HG03571 (cell line): ENCODE measurements around the gene MACO1.
"Not testable (repeated sequence)": the region's sequence is repeated elsewhere in the genome, so short reads cannot be mapped to it uniquely, and the experiment has no call there.

ENCODE experiments used
- ATAC-seq: cut with Tn5 transposase; IDR thresholded peaks from one replicate; pipeline ENCODE4 v1.9.1; 2021; ENCODE audit not compliant: unreplicated experiment

Gene MACO1

GRCh38 chr1:25458541-25459298 is 28.0 kb downstream of the MACO1 start:
- ATAC-seq = no peak

DNA sequence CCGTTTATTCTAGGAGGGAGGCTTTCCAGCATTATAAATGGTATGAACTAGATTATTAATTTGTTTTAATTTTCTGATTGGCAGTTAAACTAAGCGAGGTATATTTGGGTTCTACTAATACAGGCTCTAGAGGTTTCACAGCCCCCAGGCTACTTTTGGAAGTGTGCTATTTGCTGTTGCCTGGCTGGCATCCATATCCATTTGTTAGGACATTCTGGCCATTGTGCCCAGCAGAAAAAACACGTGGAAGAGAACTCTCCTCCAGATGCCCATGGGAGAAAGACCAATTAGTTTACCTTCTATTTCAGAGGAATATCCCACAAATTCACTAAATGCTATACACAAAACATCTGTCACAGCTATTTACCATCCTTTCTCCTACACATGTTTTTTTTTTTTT is 29.3 kb downstream of the MACO1 start:
- ATAC-seq = no peak

GRCh38 chr1:25460816-25461215 is 30.1 kb downstream of the MACO1 start:
- ATAC-seq = not testable (repeated sequence)

GRCh38 chr1:25461849-25462248 is 31.2 kb downstream of the MACO1 start:
- ATAC-seq = no peak

DNA sequence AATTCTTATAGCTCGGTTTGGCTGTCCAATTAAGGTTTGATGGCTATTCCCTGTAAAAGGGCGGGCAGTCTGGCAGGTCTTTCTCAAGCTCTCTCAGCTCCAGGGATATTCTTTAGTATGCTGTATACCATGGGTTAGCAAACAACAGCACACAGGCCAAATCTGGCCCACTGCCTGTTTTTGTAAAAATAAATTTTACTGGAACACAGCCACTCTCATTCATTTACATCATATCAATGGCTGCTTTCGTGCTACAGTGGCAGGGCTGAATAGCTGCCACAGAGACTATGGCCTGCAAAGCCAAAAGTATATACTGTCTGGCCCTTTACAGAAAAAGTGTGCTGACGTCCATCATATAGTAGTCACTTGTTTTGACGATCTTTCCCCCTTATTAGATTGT is 32.0 kb downstream of the MACO1 start:
- ATAC-seq = no peak

- ATAC-seq = no peak
Observed at GRCh38 chr1:25467193-25467592, 36.5 kb downstream of the MACO1 start.

- no peak for ATAC-seq
Observed at GRCh38 chr1:25467616-25468015, 36.9 kb downstream of the MACO1 start.

DNA sequence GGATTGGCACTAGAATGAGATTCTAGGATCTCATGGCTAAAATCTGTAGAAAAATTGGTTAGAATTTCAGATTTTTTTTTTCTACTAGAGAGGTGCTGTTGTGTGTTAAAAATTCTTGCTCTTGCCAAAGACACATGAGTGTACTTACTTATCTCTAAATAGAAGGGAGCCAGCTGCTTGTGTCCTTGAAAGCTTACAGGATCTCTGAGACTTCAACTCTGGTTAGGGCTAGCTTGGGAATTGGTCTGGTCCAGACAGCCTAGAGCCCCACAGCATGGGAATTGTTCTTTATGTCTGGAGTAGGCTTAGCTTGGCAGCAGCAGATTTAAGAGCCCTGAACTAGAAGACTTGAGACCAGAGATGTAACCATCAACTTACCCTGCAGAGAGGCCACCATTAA is 37.3 kb downstream of the MACO1 start:
- ATAC-seq = no peak

DNA sequence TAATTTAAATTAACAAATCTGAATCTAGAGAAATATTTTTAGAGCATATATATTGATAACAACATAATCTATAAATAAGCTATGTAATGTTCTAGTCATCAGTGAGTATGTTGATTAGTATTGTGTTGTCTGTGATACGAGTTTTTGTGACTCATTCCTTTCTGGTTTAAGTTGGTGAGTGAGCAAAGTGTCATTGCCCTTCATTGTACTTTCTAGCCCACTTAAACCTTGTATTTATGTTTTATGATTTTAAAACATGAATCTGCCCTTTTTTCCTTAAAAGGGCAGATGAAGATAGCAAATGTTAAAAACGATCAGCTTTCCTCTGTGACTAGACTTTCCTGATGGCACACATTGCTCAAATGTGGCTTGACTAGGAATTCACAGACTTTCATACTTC is 38.5 kb downstream of the MACO1 start:
- no peak for ATAC-seq

GRCh38 chr1:25472471-25472870 is 41.8 kb downstream of the MACO1 start:
- ATAC-seq = no peak

- no peak for ATAC-seq
Observed at GRCh38 chr1:25473653-25474225, 43.0 kb downstream of the MACO1 start.

- ATAC-seq = no peak
Observed at GRCh38 chr1:25474439-25475047, 43.8 kb downstream of the MACO1 start.

- no peak for ATAC-seq
Observed at GRCh38 chr1:25476186-25477097, 45.7 kb downstream of the MACO1 start.

DNA sequence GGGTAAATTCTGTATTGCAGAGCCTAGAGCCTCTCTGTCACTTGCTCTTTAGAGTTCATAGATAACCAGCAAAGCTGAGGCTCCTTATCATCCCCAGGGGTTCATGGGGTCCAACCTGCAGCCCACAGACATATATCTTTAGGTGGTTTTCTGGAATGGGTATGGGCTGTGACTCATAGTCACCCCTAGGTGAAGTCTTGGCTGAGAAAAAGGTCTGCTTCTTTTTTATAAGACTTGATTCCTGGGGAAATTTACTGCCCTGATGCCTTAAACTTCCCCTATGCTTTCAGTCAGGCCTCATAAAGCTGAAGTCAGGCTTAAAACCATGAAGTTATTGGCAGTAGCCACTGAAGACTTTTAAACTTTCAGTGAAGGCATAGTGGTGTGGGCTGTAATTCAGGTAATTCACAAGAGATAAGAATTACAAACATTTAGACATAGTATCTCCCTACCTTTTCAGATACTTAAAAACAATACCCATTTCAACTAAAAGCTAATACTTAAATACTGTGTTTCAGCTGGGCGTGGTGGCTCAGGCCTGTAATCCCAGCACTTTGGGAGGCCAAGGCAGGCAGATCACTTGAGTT is 46.8 kb downstream of the MACO1 start:
- no peak for ATAC-seq

GRCh38 chr1:25478633-25479032 is 47.9 kb downstream of the MACO1 start:
- ATAC-seq = no peak

DNA sequence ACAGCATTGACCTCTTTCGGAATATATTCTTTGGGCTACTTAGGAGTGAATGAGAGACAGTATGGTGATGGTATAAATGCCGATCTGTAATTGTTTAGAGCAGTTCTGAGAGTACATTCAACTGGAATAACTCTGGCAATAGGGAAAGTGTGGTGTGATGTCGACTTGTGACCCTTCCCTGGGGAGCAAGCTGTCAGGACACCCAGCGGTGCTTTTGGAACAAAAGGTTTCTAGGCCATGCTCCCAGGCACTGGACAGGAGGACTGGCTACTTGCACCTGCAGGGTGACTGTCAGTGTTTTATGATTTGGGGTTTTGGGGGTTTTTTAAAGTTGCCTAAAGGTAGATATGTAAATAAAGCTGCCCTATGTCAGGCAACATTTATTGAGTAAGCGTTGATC is 50.9 kb downstream of the MACO1 start:
- ATAC-seq = no peak

- ATAC-seq = no peak
Observed at GRCh38 chr1:25482211-25482610, 51.5 kb downstream of the MACO1 start.

GRCh38 chr1:25484096-25484495 is 53.4 kb downstream of the MACO1 start:
- ATAC-seq = no peak

DNA sequence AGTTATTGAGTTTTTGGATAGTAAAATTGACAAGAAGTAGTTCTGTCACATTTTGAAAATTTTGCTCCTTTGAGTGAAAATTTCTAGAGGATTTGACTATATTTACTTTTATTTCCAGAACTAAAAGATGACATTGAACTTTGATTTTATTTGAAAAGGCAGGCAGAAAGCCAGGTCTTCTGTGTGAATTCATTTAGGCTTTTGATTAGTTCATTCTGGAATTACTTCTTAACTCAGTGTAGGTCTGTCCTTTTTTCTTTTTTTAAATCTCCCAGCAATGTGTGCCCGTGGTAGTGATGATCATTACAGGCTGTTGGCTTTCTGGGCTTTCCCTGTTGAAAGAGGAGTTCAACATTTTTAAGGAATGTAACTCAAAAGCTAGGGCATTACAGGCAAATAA is 53.8 kb downstream of the MACO1 start:
- ATAC-seq = no peak

DNA sequence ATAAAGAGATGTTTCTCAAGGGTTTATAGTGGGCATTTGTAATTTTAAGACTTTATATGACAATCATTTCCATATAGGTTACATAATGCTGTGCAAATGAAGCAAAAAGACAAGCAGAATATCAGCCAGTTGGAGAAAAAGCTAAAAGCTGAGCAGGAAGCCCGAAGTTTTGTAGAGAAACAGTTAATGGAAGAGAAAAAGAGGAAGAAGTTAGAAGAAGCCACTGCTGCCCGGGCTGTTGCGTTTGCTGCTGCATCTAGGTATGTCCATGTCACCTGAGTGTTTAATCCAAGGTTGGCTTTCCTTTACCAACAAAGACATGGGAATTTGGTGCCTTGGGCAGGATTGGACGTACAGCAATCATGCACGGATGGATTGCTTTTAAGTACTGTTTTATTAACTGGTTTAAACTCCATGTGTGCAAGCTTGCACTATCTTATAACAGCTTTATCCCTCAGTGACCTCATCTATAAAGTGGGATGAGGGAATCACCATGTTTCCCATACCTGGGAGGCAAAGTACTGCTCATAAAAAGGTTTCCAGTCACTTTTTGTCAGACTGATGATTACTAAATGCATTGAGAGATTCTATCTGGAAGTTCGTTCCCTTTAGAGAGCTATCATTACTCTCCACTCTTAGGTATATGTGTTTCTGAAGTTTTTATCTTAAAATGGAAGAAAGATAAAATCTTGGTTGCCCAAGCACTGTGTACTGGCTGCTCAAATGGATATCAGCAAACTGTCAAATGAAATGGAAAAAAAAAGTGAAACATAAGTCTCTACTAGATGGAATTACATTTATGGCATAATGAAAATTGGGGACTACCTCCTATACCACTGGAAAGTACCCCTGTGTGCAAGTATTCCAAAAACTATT is 55.1 kb downstream of the MACO1 start:
- no peak for ATAC-seq
